Heart left ventricle (tissue), 16 donors: ENCODE measurements around the gene CAPN12. TPM values are rescaled to one million over a fixed set of nuclear protein-coding genes. Genes with fewer than 3 reads are reported as not detected.

Source experiments
- ATAC-seq, 4 donors: fragments of 200-7000 bp; cut with Tn5 transposase; one replicate each; pipeline ENCODE4 v1.9.1; 2020 to 2022; ENCODE audit warnings: moderate library complexity in 4 of 4, mild to moderate bottlenecking in 3 of 4, moderate number of reproducible peaks in 1 of 4
- DNase-seq, 5 donors: peaks; one replicate each; pipeline ENCODE4 v3.0.0-alpha.2; 2020
- H3K27ac ChIP-seq, 12 donors: fragments of 200-600 bp; sonication (generic) in 4 of 12; one replicate each; pipeline versions ENCODE4 v1.5.0 to v1.8.0; 2016 to 2022; ENCODE audit warnings: mild to moderate bottlenecking in 2 of 12
- H3K27me3 ChIP-seq, 9 donors: fragments of 200-600 bp; sonication (generic) in 2 of 9; one replicate each; pipeline versions ENCODE4 v1.5.1 to v1.8.0; 2016 to 2022; ENCODE audit warnings: mild to moderate bottlenecking in 3 of 9
- H3K36me3 ChIP-seq, 9 donors: fragments of 200-600 bp; sonication (generic) in 2 of 9; one replicate each; pipeline versions ENCODE4 v1.5.0 to v1.8.0; 2018 to 2022; ENCODE audit warnings: mild to moderate bottlenecking in 2 of 9
- H3K4me1 ChIP-seq, 12 donors: fragments of 200-600 bp; sonication (generic) in 4 of 12; one replicate each; pipeline versions ENCODE4 v1.5.0 to v1.8.0; 2016 to 2022; ENCODE audit warnings: mild to moderate bottlenecking in 3 of 12
- H3K4me3 ChIP-seq, 12 donors: fragments of 200-600 bp; sonication (generic) in 4 of 12; one replicate each; pipeline versions ENCODE4 v1.5.0 to v1.8.0; 2017 to 2022; ENCODE audit warnings: mild to moderate bottlenecking in 9 of 12, moderate library complexity in 4 of 12
- H3K9me3 ChIP-seq, 12 donors: fragments of 200-600 bp; sonication (generic) in 4 of 12; one replicate each; pipeline versions ENCODE4 v1.5.0 to v1.8.0; 2016 to 2022; ENCODE audit warnings: mild to moderate bottlenecking in 1 of 12
- POLR2A ChIP-seq, 2 donors: fragments of 450-650 bp; IDR thresholded peaks; one replicate each; pipeline ENCODE4 v1.6.1; 2017; ENCODE audit warnings: antibody characterized with exemption in 2 of 2, mild to moderate bottlenecking in 2 of 2, moderate library complexity in 2 of 2
- WGBS, 4 donors: extraction: QIAGEN DNeasy Blood & Tissue Kit in 2 of 4; methylation state at CpG; one replicate each; pipeline versions ENCODE4 v1.1.5 to v1.1.7; 2013 to 2018; 5-methylcytosine and 5-hydroxymethylcytosine counted together
- intact Hi-C, 10 donors: fragments of 100-400 bp; cut with DNase I; formaldehyde crosslinking; loops; one replicate each; pipeline versions ENCODE4 v1.11.1 to v1.14.2; 2022
- polyA plus RNA-seq, 2 donors: library from polyadenylated mRNA; stranded (reverse); fragments of 200-250 nt; gene quantifications; one replicate each; pipeline ENCODE4 v1.2.3, GENCODE V29; 2013
- total RNA-seq, 9 donors: library from RNA; depleted of rRNA in 2 of 9; stranded (reverse); fragments of >200 nt in 2 of 9; fragmentation: NEBNext Ultra II Directional in 3 of 9; extraction: Animal tissue kit (Norgen Biotek cat#: 25700) in 3 of 9; gene quantifications; one replicate each; pipeline versions ENCODE4 v1.1.0 to v1.2.4, GENCODE V29; 2016 to 2023
- TF ChIP-seq, protein P1 (sequence below), 12 donors: fragments of 200-600 bp; sonication (generic) in 4 of 12; IDR thresholded peaks; one replicate each; pipeline versions ENCODE4 v1.5.0 to v1.8.0; 2018 to 2022; ENCODE audit warnings: antibody characterized with exemption in 12 of 12, mild to moderate bottlenecking in 5 of 12
- donor health status: ischemic (EF 13 %, LVEDD 7.1; RV severe dilation, severe dysfunction).
- donor health status: healthy with polysubstance abuse.
- donor health status: DM: no; HTN: yes; CAD: no.
- donor health status: DM: no; HTN: no; CAD: no.
- donor health status: ischemic (EF 25% LVEDD 6.9; RV normal size, moderate dysfunction).
- donor health status: ischemic (EF 25% LVEDD 5.7; RV mildly dilated, moderate dysfunction).
- donor health status: healthy.
- donor health status: DM: yes; HTN: yes; CAD: no.
- donor health status: ischemic (EF 35%, LVEDD 5.7; RV mildly dilated, moderate dysfunction).
- donor health status: nonischemic (EF 11% LVEDD 7.7; RV severe dilation, severe dysfunction).
- donor health status: DM: yes; HTN: yes; CAD: no.
- donor health status: PGD.
- donor health status: ischemic (EF 29% LVEDD 5.4; RV normal size, mild dysfunction).
- donor health status: nonischemic (EF 23%, LVEDD 6.1; RV moderate dilation, normal function).

CAPN12 gene
- total and polyA plus RNA-seq, 11 donors: 0.36 to 1.8 (median 0.88) TPM

DNA sequence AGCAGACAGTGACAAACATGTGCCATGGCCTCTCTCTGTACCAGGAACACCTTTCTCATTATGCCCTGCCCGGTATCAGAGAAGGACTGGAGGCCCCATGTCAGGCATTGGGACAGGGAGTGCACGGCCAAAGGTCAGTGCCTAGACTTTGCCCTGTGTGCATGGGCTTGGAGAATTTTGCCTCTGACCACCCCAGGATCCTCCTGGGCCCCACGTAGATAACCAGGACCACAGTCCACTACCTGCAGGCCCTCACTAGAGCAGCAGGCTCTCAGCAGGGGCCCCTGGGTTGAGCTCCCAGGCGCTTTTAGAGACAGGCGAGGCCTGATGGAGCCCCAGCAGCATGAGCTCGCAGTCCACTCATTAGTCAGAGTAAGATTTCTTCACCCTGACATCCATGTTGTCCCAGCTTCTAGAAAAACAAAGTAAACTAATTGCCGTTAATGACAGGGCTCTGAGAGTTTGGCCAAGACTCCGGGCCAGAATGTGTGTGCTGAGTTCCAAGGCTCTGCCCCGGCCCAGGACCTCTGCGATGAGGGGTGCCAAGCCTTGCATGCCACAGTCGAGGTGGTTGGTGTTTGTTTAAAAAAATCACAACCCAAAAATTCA is 42.7 kb downstream of the CAPN12 start:
- H3K27ac ChIP-seq: peak overlapping the region in 11 of 12 donors; percentile 27 to 96 (median 56)
- WGBS, 4 donors: 61 to 71% (median 68%) methylated on average over 8 to 11 of the region's 11 CpGs
- no peak overlapping the region for H3K4me3 ChIP-seq
- H3K4me1 ChIP-seq: peaks cover 15 to 100% (median 78%) of the 10 kb centered on the region in 12 donors
- DNase-seq (no peak), ATAC-seq (no peak)
- H3K36me3 ChIP-seq: peaks cover 3 to 81% (median 71%) of the 10 kb centered on the region in 9 donors
- no peaks in the 10 kb centered on the region for H3K27me3 ChIP-seq
- no peak for TF ChIP-seq POLR2A (IDR thresholded peaks at IDR 0.05)
- TF ChIP-seq, protein P1, sequence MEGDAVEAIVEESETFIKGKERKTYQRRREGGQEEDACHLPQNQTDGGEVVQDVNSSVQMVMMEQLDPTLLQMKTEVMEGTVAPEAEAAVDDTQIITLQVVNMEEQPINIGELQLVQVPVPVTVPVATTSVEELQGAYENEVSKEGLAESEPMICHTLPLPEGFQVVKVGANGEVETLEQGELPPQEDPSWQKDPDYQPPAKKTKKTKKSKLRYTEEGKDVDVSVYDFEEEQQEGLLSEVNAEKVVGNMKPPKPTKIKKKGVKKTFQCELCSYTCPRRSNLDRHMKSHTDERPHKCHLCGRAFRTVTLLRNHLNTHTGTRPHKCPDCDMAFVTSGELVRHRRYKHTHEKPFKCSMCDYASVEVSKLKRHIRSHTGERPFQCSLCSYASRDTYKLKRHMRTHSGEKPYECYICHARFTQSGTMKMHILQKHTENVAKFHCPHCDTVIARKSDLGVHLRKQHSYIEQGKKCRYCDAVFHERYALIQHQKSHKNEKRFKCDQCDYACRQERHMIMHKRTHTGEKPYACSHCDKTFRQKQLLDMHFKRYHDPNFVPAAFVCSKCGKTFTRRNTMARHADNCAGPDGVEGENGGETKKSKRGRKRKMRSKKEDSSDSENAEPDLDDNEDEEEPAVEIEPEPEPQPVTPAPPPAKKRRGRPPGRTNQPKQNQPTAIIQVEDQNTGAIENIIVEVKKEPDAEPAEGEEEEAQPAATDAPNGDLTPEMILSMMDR (IDR thresholded peaks at IDR 0.05): no peak
- no peaks in the 10 kb centered on the region for H3K9me3 ChIP-seq
- intact Hi-C loops: loop anchor here in 1 of 10 donors (5.0 kb wide), 1 partner anchor 54 kb away; the partner anchor contains the start of gene ACTN4

DNA sequence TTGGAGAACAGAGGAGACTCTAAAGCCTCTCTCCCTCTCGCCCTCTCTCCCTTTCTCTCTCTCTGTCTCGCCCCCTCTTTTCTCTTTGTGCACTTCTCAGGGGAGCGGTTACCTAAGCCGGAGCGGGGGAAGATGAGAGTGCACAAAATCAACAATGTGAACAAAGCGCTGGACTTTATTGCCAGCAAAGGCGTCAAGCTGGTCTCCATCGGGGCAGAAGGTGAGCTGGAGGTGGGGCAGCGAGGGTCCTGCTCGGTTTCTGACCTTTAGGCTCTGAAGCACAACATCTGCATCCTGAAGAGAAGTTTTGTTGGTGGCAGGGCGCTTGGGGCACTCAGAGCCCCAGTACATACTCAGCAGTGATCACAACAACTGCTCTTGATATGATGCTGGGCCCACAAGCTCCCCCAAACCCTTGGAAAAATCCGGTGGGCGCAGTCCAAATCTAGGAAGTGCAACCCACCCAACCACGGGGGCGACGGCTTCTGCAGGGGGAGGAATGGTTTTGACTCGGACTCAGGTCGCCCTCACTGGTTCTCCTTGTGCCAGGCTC is 43.3 kb downstream of the CAPN12 start:
- intact Hi-C loops: loop anchor here in 1 of 10 donors (5.0 kb wide), 1 partner anchor 54 kb away; the partner anchor contains the start of gene ACTN4

DNA sequence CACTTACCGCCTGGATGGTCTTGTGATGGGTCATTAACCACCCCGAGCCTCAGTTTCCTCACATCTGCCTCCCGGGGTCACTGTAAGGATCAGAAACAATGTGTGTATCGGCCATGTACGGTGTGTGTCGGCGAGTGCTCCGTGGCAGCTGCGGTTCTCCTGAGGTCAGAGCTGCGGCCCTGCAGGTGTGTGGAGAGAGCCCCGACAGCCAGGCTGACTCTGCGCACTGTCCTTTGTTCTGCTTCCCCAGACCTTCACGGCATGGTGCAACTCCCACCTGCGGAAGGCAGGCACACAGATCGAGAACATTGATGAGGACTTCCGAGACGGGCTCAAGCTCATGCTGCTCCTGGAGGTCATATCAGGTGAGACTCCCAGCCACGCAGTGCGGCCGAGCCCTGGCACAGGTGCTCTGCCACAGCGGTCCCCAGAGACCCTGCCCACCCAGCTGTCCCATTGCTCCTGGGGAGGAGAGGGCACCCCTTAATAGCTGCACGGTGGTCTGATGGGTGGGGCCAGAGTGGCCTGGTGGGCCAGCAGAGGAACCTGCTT is 43.8 kb downstream of the CAPN12 start:
- intact Hi-C loops: loop anchor here in 1 of 10 donors (5.0 kb wide), 1 partner anchor 53 kb away; the partner anchor contains the start of gene ACTN4
- no peak for DNase-seq
- peak overlapping the region; percentile 23 to 96 (median 84) for H3K27ac ChIP-seq
- peaks cover 9 to 100% (median 78%) of the 10 kb centered on the region in 12 donors for H3K4me1 ChIP-seq
- WGBS, 4 donors: 82 to 86% (median 84%) methylated on average over 21 to 22 of the region's 22 CpGs
- H3K27me3 ChIP-seq: no peaks in the 10 kb centered on the region
- no peaks in the 10 kb centered on the region for H3K9me3 ChIP-seq
- no peak for ATAC-seq
- no peak for TF ChIP-seq POLR2A (IDR thresholded peaks at IDR 0.05)
- TF ChIP-seq, protein P1 (IDR thresholded peaks at IDR 0.05): no peak
- H3K4me3 ChIP-seq: no peak overlapping the region
- peaks cover 3 to 76% (median 60%) of the 10 kb centered on the region in 9 donors for H3K36me3 ChIP-seq

More for the DNA sequence above, 43.3 kb downstream of the CAPN12 start:
- Histone ChIP-seq H3K27me3 (no peaks in the 10 kb centered on the region), H3K4me1 (peaks cover 12 to 100% (median 78%) of the 10 kb centered on the region in 12 donors), H3K4me3 (no peak overlapping the region), H3K27ac (peak overlapping the region in 11 of 12 donors; percentile 27 to 96 (median 81)), H3K9me3 (no peaks in the 10 kb centered on the region), H3K36me3 (peaks cover 3 to 79% (median 65%) of the 10 kb centered on the region in 9 donors)
- ATAC-seq (no peak), DNase-seq (no peak)
- TF ChIP-seq, protein P1 (IDR thresholded peaks at IDR 0.05): no peak
- no peak for TF ChIP-seq POLR2A (IDR thresholded peaks at IDR 0.05)
- 80 to 90% (median 89%) methylated on average over 14 to 18 of the region's 18 CpGs for WGBS, 4 donors
